K562 treated with DMSO at 1 percent for 12 hours (cell line): ENCODE measurements around the gene ACP2. TPM values are rescaled to one million over a fixed set of nuclear protein-coding genes. Genes with fewer than 3 reads are reported as not detected.

Experiments used
- total RNA-seq: library from RNA; unstranded; fragments of 300-600 nt; gene quantifications from 2 replicates; pipeline ENCODE4 v1.2.3, GENCODE V29; 2022; ENCODE audit not compliant: insufficient read depth

ACP2 gene, protein sequence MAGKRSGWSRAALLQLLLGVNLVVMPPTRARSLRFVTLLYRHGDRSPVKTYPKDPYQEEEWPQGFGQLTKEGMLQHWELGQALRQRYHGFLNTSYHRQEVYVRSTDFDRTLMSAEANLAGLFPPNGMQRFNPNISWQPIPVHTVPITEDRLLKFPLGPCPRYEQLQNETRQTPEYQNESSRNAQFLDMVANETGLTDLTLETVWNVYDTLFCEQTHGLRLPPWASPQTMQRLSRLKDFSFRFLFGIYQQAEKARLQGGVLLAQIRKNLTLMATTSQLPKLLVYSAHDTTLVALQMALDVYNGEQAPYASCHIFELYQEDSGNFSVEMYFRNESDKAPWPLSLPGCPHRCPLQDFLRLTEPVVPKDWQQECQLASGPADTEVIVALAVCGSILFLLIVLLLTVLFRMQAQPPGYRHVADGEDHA
- 26.8 and 32.8 TPM in 2 replicates for total RNA-seq

DNA sequence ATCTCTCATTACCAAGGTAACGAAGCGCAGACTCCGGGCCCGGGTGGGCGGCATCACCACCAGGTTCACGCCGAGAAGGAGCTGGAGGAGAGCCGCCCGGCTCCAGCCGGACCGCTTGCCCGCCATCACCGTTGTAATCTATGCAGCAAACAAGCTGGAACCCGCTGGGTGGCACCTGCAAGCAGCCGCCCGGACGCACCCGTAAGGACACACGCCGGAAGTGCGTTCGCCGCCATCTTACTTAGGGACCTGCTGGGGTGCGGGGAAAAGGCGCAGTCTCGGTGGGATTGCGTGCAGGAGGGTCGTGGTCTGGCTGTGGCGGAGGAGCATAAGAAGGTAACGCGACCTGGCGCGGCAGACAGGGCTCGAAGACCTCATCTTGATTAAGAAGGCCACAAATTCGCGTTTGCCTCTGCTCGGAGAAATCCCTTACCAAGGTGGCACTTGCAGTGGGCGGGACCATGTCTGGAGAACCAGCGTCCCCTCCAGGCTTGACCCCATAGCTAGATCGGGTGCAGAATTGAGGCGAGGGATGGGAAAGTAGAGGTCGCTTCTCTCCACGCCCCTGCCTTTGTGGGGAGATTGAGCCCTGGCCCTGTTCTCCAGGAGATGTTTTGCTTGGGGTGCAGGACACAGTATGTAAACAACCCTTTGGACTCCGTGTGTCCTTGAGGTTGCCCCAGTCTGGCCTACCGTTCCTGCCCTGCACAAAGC, at the start of gene ACP2:
Gene ACP2 (minus strand): TSS at position 151 of the 714 bp plus-strand sequence. CDS start 25 bp downstream, at position 126.

DNA sequence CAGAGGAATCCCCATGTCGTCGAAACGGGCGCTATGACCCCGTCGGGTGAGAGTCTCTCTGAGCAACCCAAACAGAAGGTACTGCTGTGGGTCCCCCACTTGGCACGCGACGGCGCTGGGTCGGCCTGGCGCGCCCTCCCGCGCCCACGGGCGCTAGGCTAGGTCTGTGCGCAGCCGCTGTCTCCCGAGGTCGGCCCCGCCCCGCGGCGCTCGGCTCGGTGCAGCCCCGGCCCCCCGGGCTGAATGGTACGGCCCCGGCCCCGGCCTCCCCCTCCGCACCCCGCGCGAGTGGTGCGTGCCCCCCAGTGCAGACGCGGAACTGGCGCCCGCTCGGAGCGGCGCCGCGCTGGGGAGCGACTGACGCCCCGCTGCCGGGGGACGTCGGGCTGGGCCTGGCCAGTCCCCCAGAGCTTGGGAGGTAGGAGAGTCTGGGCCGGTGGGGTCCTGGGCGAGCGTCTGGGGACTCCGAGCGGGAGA, 21.3 kb upstream of the ACP2 start, which contains the start of gene MADD:
Gene MADD (plus strand): TSS at position 305 of the 477 bp plus-strand sequence.

DNA sequence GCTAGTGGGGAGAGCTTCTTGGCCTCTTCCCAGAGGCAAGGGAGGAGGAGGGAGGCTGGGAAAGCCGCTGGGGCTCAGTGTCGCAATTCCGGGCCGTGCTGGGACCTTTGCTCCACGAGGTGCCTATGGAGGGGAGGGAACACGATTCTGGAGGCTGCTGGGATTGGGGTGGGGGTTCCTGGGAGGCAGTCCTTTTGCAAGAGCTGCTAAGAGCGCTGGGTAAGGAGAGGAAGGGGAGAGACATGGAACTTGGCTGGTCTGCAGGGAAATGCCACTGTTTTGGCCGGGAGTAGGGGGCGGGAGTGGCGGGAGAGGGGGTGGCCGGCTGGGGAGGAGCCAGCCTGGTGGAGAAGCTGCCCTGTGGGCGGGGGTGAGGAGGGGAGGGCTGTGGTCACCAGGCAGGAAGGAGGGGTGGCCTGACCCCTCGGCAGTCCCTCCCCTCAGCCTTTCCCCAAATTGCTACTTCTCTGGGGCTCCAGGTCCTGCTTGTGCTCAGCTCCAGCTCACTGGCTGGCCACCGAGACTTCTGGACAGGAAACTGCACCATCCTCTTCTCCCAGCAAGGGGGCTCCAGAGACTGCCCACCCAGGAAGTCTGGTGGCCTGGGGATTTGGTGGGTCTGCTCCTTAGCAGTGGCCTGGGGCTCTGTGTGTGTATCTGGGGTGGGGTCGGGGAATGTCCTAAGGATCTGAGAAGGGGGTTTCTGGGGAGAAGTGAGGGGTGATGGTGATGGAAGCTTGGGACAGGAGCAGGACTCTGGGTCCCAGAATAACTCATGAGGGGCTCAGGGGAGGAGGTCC, 9.1 kb upstream of the ACP2 start, which contains the start of gene NR1H3:
Gene NR1H3 (plus strand): TSS at position 480 of the 800 bp plus-strand sequence. CDS start 1,221 bp downstream, outside the sequence.

Other genes starting within 250 kb of the ACP2 start
- 65.4 and 101 TPM in 2 replicates for gene ARFGAP2, start 71.9 kb downstream of the ACP2 start, total RNA-seq
- 3.7 and 3.8 TPM in 2 replicates for gene PACSIN3, start 62.4 kb downstream of the ACP2 start, total RNA-seq
- 13.7 and 22.2 TPM in 2 replicates for gene DDB2, start 33.8 kb downstream of the ACP2 start, total RNA-seq
- gene NR1H3, start 9.2 kb upstream of the ACP2 start, total RNA-seq, result 14.8 and 15.4 TPM in 2 replicates
- gene MADD, start 21.3 kb upstream of the ACP2 start, total RNA-seq, result 33.2 and 67.5 TPM in 2 replicates
- not detected in 2 replicates for gene MYBPC3, start 103.9 kb upstream of the ACP2 start, total RNA-seq
- gene SPI1, start 129.7 kb upstream of the ACP2 start, total RNA-seq, result 71.7 and 77.5 TPM in 2 replicates
- 25.9 and 30.0 TPM in 2 replicates for gene SLC39A13, start 159.8 kb upstream of the ACP2 start, total RNA-seq
- gene PSMC3, start 177.6 kb upstream of the ACP2 start, total RNA-seq, result 220 and 240 TPM in 2 replicates
- gene RAPSN, start 200.3 kb upstream of the ACP2 start, total RNA-seq, result not detected in 2 replicates